A549 (cell line): ENCODE results near the gene OR6X1. TPM values are rescaled to one million over a fixed set of nuclear protein-coding genes. Genes with fewer than 3 reads are reported as not detected.
"Not testable (repeated sequence)": the region's sequence is repeated elsewhere in the genome, so short reads cannot be mapped to it uniquely, and the experiment has no call there.

Source experiments
- ATAC-seq, 2 experiments: fragments of 200-7000 bp in 1 of 2; fragments of >200 bp in 1 of 2; cut with Nextera tagmentation in 1 of 2; cut with Tn5 transposase in 1 of 2; 3 replicates each; pipeline versions ENCODE4 v1.8.0 to v1.9.1; 2018 to 2020; ENCODE audit warnings: mild to moderate bottlenecking in 1 of 2, moderate library complexity in 1 of 2
- CTCF ChIA-PET: fragments of 300-600 bp; sonication (Branson Sonifier 250); formaldehyde crosslinking; extraction: SDS; loops from one replicate; lab custom pipeline; 2021; ENCODE audit warnings: antibody characterized with exemption, inconsistent platforms; lab: Yijun Ruan, JAX
- POLR2A ChIA-PET: fragments of 350-600 bp; formaldehyde crosslinking; extraction: SDS; loops from one replicate; lab custom pipeline; 2021; ENCODE audit warnings: antibody characterized with exemption, inconsistent platforms; lab: Yijun Ruan, JAX
- DNase-seq, 2 experiments: peaks; one replicate each; pipeline versions ENCODE4 v3.0.0 to v3.0.0-alpha.2; 2011 to 2016; ENCODE audit warnings: low read depth in 1 of 2, low spot score in 1 of 2
- FAIRE-seq: peaks from 2 replicates; lab custom pipeline; 2011; peaks lifted over from hg19 to GRCh38; lab: Jason Lieb, UNC
- H3K27ac ChIP-seq, 2 experiments: fragments of >200 bp; sonication (Bioruptor Twin); formaldehyde crosslinking; 3 replicates each; pipeline ENCODE4 v1.5.1; 2016 to 2017
- H3K4me1 ChIP-seq: fragments of >200 bp; sonication (Bioruptor Twin); formaldehyde crosslinking; 3 replicates; pipeline ENCODE4 v1.6.1; 2016
- H3K4me2 ChIP-seq: fragments of >200 bp; sonication (Bioruptor Twin); formaldehyde crosslinking; 3 replicates; pipeline ENCODE4 v1.6.1; 2016
- H3K4me3 ChIP-seq: fragments of >200 bp; sonication (Bioruptor Twin); formaldehyde crosslinking; 3 replicates; pipeline ENCODE4 v1.5.1; 2016
- H3K9me3 ChIP-seq: fragments of >200 bp; sonication (Bioruptor Twin); formaldehyde crosslinking; 3 replicates; pipeline ENCODE4 v1.6.1; 2016
- CBX2 ChIP-seq: fragments of 200-600 bp; sonication (generic); IDR thresholded peaks from 2 replicates; pipeline ENCODE4 v1.6.1; 2016; ENCODE audit warnings: low read depth, mild to moderate bottlenecking, borderline replicate concordance
- CEBPB ChIP-seq, 2 experiments: fragments of >200 bp in 1 of 2; sonication (Bioruptor Twin) in 1 of 2; formaldehyde crosslinking in 1 of 2; IDR thresholded peaks; 2 replicates each; pipeline ENCODE4 v1.6.1; 2012 to 2016
- CHD4 ChIP-seq: fragments of 200-600 bp; sonication (generic); IDR thresholded peaks from 2 replicates; pipeline ENCODE4 v1.6.1; 2016; ENCODE audit warnings: antibody characterized with exemption, mild to moderate bottlenecking, borderline replicate concordance
- EP300 ChIP-seq, 2 experiments: fragments of >200 bp; sonication (Bioruptor Twin); formaldehyde crosslinking; IDR thresholded peaks; 2 replicates in 1 of 2; 3 replicates in 1 of 2; pipeline ENCODE4 v1.6.1; 2016 to 2017
- HDAC2 ChIP-seq: fragments of 200-600 bp; sonication (generic); IDR thresholded peaks from 2 replicates; pipeline ENCODE4 v1.6.1; 2016
- HEYL ChIP-seq: fragments of 250-450 bp; sonication (Bioruptor Pico); IDR thresholded peaks from 2 replicates; pipeline ENCODE4 v1.8.0; 2021; ENCODE audit warnings: mild to moderate bottlenecking, moderate library complexity
- HOXA7 ChIP-seq: fragments of 250-450 bp; sonication (Bioruptor Pico); IDR thresholded peaks from 2 replicates; pipeline ENCODE4 v1.5.0; 2020; ENCODE audit warnings: mild to moderate bottlenecking, moderate library complexity
- HOXB13 ChIP-seq: fragments of 250-450 bp; sonication (Bioruptor Pico); IDR thresholded peaks from 2 replicates; pipeline ENCODE4 v1.5.0; 2020; ENCODE audit warnings: low read depth, mild to moderate bottlenecking, moderate library complexity
- JUNB ChIP-seq: fragments of >200 bp; sonication (Bioruptor Twin); formaldehyde crosslinking; IDR thresholded peaks from 2 replicates; pipeline ENCODE4 v1.6.1; 2016
- MAFK ChIP-seq: fragments of 450-650 bp; IDR thresholded peaks from 2 replicates; pipeline ENCODE4 v1.6.1; 2014; ENCODE audit not compliant: partially characterized antibody
- PHF8 ChIP-seq: fragments of 200-600 bp; sonication (generic); IDR thresholded peaks from 2 replicates; pipeline ENCODE4 v1.6.1; 2016; ENCODE audit warnings: low read depth, mild to moderate bottlenecking, antibody characterized with exemption, moderate library complexity, borderline replicate concordance
- POLR2A ChIP-seq: IDR thresholded peaks from 2 replicates; pipeline ENCODE4 v1.6.1; 2012; ENCODE audit warnings: mild to moderate bottlenecking, low read length
- RARB ChIP-seq: fragments of 250-450 bp; sonication (Bioruptor Pico); IDR thresholded peaks from 2 replicates; pipeline ENCODE4 v1.8.0; 2021; ENCODE audit warnings: mild to moderate bottlenecking, moderate library complexity
- RCOR1 ChIP-seq: fragments of 150-350 bp; IDR thresholded peaks from 2 replicates; pipeline ENCODE4 v1.6.1; 2014; ENCODE audit warnings: antibody characterized with exemption, low read length, low read depth
- RNF2 ChIP-seq: fragments of 200-600 bp; sonication (generic); IDR thresholded peaks from 2 replicates; pipeline ENCODE4 v1.6.1; 2016; ENCODE audit warnings: low read depth, mild to moderate bottlenecking, antibody characterized with exemption, moderate library complexity, borderline replicate concordance
- SMC3 ChIP-seq: fragments of >200 bp; sonication (Bioruptor Twin); formaldehyde crosslinking; IDR thresholded peaks from 3 replicates; pipeline ENCODE4 v1.6.1; 2018; ENCODE audit warnings: inconsistent platforms
- SREBF2 ChIP-seq: fragments of 450-650 bp; IDR thresholded peaks from 2 replicates; pipeline ENCODE4 v1.6.1; 2014; ENCODE audit warnings: mild to moderate bottlenecking, moderate library complexity
- ZC3H11A ChIP-seq: fragments of 450-650 bp; IDR thresholded peaks from 2 replicates; pipeline ENCODE4 v1.6.1; 2014; ENCODE audit warnings: antibody characterized with exemption, mild to moderate bottlenecking
- ZFP36 ChIP-seq: fragments of 450-650 bp; IDR thresholded peaks from 2 replicates; pipeline ENCODE4 v1.6.1; 2014; ENCODE audit warnings: borderline replicate concordance; ENCODE audit not compliant: partially characterized antibody
- WGBS: methylation state at CpG from one replicate; pipeline ENCODE4 v1.1.6; 2017; ENCODE audit errors: missing lambda C conversion rate; 5-methylcytosine and 5-hydroxymethylcytosine counted together
- polyA plus RNA-seq, 4 experiments: library from polyadenylated mRNA; depleted of rRNA in 3 of 4; stranded (reverse); fragments of >200 nt; fragmentation: RNase III in 1 of 4; extraction: RNeasy Plus Mini Kit Qiagen cat#74134 plus additional on column Dnase treatment in 1 of 4; gene quantifications; 2 replicates in 3 of 4; 3 replicates in 1 of 4; pipeline ENCODE4 v1.2.3, GENCODE V29; 2011 to 2017
- TF ChIP-seq, protein P1 (sequence below): fragments of 200-600 bp; sonication (generic); IDR thresholded peaks from 2 replicates; pipeline ENCODE4 v1.6.1; 2016; ENCODE audit warnings: antibody characterized with exemption, mild to moderate bottlenecking, moderate library complexity
- TF ChIP-seq, protein P2 (sequence below): fragments of >200 bp; sonication (Bioruptor Twin); formaldehyde crosslinking; IDR thresholded peaks from 2 replicates; pipeline ENCODE4 v1.6.1; 2016
- TF ChIP-seq, protein P3 (sequence below): fragments of 250-450 bp; sonication (Bioruptor Pico); IDR thresholded peaks from 2 replicates; pipeline ENCODE4 v1.5.0; 2020; ENCODE audit warnings: low read depth, mild to moderate bottlenecking, moderate library complexity
- TF ChIP-seq, protein P4 (sequence below): IDR thresholded peaks from 2 replicates; pipeline ENCODE4 v1.6.1; 2012
- TF ChIP-seq, protein P5 (sequence below): fragments of 250-450 bp; sonication (Bioruptor Pico); IDR thresholded peaks from 2 replicates; pipeline ENCODE4 v1.5.0; 2021; ENCODE audit warnings: mild to moderate bottlenecking, moderate library complexity, borderline replicate concordance
- TF ChIP-seq, protein P6 (sequence below): fragments of 150-350 bp; IDR thresholded peaks from 2 replicates; pipeline ENCODE4 v1.6.1; 2014; ENCODE audit warnings: low read depth, mild to moderate bottlenecking, low read length
- TF ChIP-seq, protein P7 (sequence below): IDR thresholded peaks from 2 replicates; pipeline ENCODE4 v1.6.1; 2012

Gene OR6X1
- polyA plus RNA-seq, 2 of the 4 experiments (the other 2 are of a cell fraction), result not detected

DNA sequence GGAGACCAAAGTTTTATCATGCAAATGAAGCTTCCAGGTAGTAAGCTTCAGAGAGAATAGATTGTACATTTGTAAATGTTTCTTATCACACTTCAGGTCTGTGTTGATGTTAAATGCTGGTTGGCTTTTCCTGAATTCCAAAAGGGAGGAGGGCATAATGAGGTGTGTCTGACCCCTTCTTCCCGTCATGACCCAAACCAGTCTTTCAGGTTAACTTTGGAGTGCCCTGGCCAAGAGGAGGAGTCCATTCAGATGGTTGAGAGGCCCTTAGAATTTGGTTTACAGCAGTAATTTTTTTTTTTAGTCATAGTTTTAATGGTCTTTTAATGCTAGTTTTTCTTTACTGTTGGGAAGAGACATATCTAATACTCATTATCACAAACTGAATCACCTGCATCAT lies 2.5 kb downstream of the OR6X1 start:
- Histone ChIP-seq H3K4me1 (no peaks in the 10 kb centered on the region), H3K4me3 (no peak overlapping the region), H3K9me3 (no peaks in the 10 kb centered on the region), H3K27ac (no peak overlapping the region), H3K4me2 (no peak overlapping the region)
- 0% methylated on average over 1 of the region's 1 CpG for WGBS
- CTCF ChIA-PET, result no interaction called here
- FAIRE-seq (no peak), DNase-seq (no peak), ATAC-seq (no peak)
- no peak for TF ChIP-seq EP300 (IDR thresholded peaks at IDR 0.05)
- no peak for TF ChIP-seq MAFK
- TF ChIP-seq RARB (CRISPR knock-in tag), result no peak
- no peak for TF ChIP-seq SREBF2
- TF ChIP-seq, protein P1, sequence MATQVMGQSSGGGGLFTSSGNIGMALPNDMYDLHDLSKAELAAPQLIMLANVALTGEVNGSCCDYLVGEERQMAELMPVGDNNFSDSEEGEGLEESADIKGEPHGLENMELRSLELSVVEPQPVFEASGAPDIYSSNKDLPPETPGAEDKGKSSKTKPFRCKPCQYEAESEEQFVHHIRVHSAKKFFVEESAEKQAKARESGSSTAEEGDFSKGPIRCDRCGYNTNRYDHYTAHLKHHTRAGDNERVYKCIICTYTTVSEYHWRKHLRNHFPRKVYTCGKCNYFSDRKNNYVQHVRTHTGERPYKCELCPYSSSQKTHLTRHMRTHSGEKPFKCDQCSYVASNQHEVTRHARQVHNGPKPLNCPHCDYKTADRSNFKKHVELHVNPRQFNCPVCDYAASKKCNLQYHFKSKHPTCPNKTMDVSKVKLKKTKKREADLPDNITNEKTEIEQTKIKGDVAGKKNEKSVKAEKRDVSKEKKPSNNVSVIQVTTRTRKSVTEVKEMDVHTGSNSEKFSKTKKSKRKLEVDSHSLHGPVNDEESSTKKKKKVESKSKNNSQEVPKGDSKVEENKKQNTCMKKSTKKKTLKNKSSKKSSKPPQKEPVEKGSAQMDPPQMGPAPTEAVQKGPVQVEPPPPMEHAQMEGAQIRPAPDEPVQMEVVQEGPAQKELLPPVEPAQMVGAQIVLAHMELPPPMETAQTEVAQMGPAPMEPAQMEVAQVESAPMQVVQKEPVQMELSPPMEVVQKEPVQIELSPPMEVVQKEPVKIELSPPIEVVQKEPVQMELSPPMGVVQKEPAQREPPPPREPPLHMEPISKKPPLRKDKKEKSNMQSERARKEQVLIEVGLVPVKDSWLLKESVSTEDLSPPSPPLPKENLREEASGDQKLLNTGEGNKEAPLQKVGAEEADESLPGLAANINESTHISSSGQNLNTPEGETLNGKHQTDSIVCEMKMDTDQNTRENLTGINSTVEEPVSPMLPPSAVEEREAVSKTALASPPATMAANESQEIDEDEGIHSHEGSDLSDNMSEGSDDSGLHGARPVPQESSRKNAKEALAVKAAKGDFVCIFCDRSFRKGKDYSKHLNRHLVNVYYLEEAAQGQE, result no peak
- TF ChIP-seq, protein P2, sequence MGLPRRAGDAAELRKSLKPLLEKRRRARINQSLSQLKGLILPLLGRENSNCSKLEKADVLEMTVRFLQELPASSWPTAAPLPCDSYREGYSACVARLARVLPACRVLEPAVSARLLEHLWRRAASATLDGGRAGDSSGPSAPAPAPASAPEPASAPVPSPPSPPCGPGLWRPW, result no peak
- TF ChIP-seq RNF2, result no peak
- TF ChIP-seq HEYL (CRISPR knock-in tag), result no peak
- no peak for TF ChIP-seq HOXB13 (CRISPR knock-in tag)
- no peak for TF ChIP-seq SMC3
- TF ChIP-seq, protein P3, sequence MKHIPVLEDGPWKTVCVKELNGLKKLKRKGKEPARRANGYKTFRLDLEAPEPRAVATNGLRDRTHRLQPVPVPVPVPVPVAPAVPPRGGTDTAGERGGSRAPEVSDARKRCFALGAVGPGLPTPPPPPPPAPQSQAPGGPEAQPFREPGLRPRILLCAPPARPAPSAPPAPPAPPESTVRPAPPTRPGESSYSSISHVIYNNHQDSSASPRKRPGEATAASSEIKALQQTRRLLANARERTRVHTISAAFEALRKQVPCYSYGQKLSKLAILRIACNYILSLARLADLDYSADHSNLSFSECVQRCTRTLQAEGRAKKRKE, result no peak
- no peak for TF ChIP-seq CEBPB (IDR thresholded peaks at IDR 0.05)
- TF ChIP-seq PHF8, result no peak
- no peak for TF ChIP-seq ZC3H11A
- TF ChIP-seq, protein P4, sequence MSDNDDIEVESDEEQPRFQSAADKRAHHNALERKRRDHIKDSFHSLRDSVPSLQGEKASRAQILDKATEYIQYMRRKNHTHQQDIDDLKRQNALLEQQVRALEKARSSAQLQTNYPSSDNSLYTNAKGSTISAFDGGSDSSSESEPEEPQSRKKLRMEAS, result no peak
- TF ChIP-seq HOXA7 (CRISPR knock-in tag), result no peak
- TF ChIP-seq, all 56 proteins: peak for 0
- POLR2A ChIA-PET, result no interaction called here

DNA sequence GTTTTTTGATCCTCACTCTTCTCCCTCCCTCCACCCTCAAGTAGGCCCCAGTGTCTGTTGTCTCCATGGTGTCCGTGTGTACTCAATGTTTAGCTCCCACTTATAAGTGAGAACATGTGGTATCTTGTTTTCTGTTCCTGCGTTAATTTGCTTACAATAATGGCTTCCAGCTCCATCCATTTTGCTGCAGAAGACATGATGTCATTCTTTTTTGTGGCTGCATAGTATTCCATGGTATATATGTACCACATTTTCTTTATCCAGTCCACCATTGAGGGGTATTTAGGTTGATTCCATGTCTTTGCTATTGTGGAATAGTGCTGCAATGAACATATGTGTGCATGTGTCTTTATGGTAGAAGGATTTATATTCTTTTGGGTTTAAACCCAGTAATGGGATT lies 6.0 kb downstream of the OR6X1 start:
- H3K4me2 ChIP-seq, H3K4me3 ChIP-seq, FAIRE-seq, DNase-seq, H3K27ac ChIP-seq, POLR2A ChIA-PET, ATAC-seq, H3K9me3 ChIP-seq, CTCF ChIA-PET, H3K4me1 ChIP-seq: not testable (repeated sequence)
- WGBS, result 26% methylated on average over 2 of the region's 2 CpGs

DNA sequence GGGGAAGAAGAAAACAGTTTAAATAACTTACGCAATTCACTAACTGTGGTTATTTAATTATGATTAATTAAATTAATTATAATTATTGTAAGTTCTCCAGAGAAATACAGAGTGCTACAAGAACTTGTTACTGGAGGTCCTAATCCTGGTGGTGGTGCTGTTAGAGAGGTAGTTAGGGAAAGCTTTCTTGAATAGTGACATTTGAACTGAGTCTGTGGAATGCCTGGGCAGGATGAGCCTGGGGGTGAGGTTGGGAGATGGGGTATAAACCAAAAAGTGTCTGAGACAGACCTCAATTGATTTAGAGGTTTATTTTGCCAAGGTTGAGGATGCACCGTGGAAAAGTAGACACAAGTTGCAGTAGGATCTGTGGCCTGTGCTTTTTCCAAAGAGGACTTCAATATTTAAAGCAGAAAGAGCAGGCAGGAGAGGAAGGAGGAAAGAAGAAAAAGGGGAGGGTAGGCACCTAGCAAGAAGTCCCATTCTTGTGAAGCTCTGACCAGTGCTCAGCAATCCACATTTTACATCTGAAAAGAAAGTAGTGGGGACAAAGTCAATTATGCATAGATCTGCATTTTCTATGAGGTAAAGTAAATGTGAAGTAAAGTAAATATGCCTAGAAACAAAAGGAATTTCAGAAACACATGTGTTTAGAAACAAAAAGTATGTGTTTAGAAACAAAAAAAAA lies 8.4 kb downstream of the OR6X1 start:
- FAIRE-seq (no peak), ATAC-seq (no peak), DNase-seq (no peak)
- Histone ChIP-seq H3K9me3 (no peaks in the 10 kb centered on the region), H3K4me1 (0 out of 3 replicates have a peak, but pooled peaks cover 3% of the 10 kb centered on the region), H3K4me2 (no peak overlapping the region), H3K4me3 (no peak overlapping the region), H3K27ac (no peak overlapping the region)
- POLR2A ChIA-PET, result no interaction called here
- CTCF ChIA-PET, result no interaction called here
- 44% methylated on average over 2 of the region's 2 CpGs for WGBS
- TF ChIP-seq HOXB13 (CRISPR knock-in tag) (no peak), JUNB (no peak), HEYL (CRISPR knock-in tag) (no peak), HDAC2 (no peak), ZFP36 (no peak), PHF8 (no peak), CHD4 (no peak), POLR2A (no peak), RCOR1 (no peak), CBX2 (no peak)
- TF ChIP-seq, protein P5, sequence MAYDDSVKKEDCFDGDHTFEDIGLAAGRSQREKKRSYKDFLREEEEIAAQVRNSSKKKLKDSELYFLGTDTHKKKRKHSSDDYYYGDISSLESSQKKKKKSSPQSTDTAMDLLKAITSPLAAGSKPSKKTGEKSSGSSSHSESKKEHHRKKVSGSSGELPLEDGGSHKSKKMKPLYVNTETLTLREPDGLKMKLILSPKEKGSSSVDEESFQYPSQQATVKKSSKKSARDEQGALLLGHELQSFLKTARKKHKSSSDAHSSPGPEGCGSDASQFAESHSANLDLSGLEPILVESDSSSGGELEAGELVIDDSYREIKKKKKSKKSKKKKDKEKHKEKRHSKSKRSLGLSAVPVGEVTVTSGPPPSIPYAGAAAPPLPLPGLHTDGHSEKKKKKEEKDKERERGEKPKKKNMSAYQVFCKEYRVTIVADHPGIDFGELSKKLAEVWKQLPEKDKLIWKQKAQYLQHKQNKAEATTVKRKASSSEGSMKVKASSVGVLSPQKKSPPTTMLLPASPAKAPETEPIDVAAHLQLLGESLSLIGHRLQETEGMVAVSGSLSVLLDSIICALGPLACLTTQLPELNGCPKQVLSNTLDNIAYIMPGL (CRISPR knock-in tag), result no peak
- TF ChIP-seq, protein P6, sequence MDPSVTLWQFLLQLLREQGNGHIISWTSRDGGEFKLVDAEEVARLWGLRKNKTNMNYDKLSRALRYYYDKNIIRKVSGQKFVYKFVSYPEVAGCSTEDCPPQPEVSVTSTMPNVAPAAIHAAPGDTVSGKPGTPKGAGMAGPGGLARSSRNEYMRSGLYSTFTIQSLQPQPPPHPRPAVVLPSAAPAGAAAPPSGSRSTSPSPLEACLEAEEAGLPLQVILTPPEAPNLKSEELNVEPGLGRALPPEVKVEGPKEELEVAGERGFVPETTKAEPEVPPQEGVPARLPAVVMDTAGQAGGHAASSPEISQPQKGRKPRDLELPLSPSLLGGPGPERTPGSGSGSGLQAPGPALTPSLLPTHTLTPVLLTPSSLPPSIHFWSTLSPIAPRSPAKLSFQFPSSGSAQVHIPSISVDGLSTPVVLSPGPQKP, result no peak
- TF ChIP-seq, protein P7, sequence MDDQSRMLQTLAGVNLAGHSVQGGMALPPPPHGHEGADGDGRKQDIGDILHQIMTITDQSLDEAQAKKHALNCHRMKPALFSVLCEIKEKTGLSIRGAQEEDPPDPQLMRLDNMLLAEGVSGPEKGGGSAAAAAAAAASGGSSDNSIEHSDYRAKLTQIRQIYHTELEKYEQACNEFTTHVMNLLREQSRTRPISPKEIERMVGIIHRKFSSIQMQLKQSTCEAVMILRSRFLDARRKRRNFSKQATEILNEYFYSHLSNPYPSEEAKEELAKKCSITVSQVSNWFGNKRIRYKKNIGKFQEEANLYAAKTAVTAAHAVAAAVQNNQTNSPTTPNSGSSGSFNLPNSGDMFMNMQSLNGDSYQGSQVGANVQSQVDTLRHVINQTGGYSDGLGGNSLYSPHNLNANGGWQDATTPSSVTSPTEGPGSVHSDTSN, result no peak
